Ectodermal cell (in vitro differentiated cells): ENCODE results near the gene TTF1.

Experiments used
- H3K27ac ChIP-seq: 2 replicates; pipeline ENCODE4 v1.7.0; 2013; ENCODE audit warnings: mild to moderate bottlenecking, low read depth, low read length; ENCODE audit not compliant: insufficient read depth, poor library complexity, severe bottlenecking
- H3K27me3 ChIP-seq: 2 replicates; pipeline ENCODE4 v1.7.0; 2013; ENCODE audit warnings: mild to moderate bottlenecking, low read length; ENCODE audit not compliant: insufficient read depth, control insufficient read depth, poor library complexity, severe bottlenecking
- H3K36me3 ChIP-seq: one replicate; pipeline ENCODE4 v1.7.0; 2013; ENCODE audit warnings: low read length; ENCODE audit not compliant: control insufficient read depth, insufficient read depth
- H3K4me1 ChIP-seq: one replicate; pipeline ENCODE4 v1.7.0; 2013; ENCODE audit warnings: low read length; ENCODE audit not compliant: control insufficient read depth, insufficient read depth
- H3K4me3 ChIP-seq: 2 replicates; pipeline ENCODE4 v1.7.0; 2013; ENCODE audit warnings: low read depth, low read length, control low read depth; ENCODE audit not compliant: insufficient read depth
- H3K9me3 ChIP-seq: 2 replicates; pipeline ENCODE4 v1.7.0; 2013; ENCODE audit warnings: mild to moderate bottlenecking, low read length, moderate library complexity; ENCODE audit not compliant: control insufficient read depth
- WGBS, 2 experiments: methylation state at CpG; one replicate each; pipeline ENCODE4 v1.1.7; 2013; ENCODE audit warnings: missing lambda C conversion rate in 2 of 2; 5-methylcytosine and 5-hydroxymethylcytosine counted together

The TTF1 gene

DNA sequence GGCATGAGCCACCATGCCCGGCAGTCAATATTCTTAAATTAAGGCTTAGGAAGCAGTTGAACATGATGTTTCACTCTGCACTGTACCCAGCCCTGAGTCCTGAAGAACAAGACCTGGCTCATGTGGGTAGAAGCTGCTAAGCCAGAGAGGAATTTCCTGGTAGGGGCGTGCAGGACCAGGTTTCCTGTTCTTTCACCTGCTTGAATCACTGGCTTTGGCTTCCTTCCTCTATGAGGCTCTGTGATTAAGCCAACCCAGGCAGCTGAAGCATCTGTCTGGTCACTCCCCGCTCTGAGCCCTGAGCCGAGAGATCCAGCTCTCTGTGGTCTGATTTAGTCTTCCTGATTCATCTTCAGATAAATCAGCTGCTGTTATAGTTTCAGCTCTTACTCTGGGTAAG lies 32.5 kb upstream of the TTF1 start:
- H3K9me3 ChIP-seq = no peaks in the 10 kb centered on the region
- H3K27me3 ChIP-seq = peaks cover 3% of the 10 kb centered on the region
- H3K36me3 ChIP-seq = no peaks in the 10 kb centered on the region
- 92 to 93% methylated on average over 4 of the region's 4 CpGs for WGBS, 2 experiments
- no peak overlapping the region for H3K27ac ChIP-seq
- no peak overlapping the region for H3K4me3 ChIP-seq
- H3K4me1 ChIP-seq = peaks cover 27% of the 10 kb centered on the region

DNA sequence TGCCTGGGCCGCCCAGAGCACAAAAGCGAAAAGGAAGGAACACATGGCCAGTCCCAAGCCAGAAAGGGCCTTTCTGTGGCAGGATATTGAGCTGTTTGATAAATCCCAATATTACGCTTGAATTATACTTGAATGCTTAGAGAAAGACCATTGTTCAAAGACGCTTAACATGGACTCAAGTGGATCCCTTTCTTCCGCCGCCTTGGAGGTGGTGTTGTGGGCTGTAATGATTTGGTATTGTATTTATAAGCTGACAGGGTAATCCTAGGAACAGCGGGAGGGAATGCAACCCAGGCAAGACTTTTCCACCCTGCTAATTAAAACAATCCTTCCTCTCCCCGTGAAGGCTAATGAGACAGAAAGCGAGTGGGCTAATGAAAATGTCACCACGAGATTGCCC lies 28.2 kb upstream of the TTF1 start:
- 26 to 45% methylated on average over 6 to 9 of the region's 10 CpGs for WGBS, 2 experiments
- H3K4me1 ChIP-seq = peaks cover 11% of the 10 kb centered on the region
- H3K27me3 ChIP-seq = peaks cover 3% of the 10 kb centered on the region
- H3K9me3 ChIP-seq = no peaks in the 10 kb centered on the region
- no peaks in the 10 kb centered on the region for H3K36me3 ChIP-seq
- H3K4me3 ChIP-seq = no peak overlapping the region
- peak overlapping the region; percentile 33 for H3K27ac ChIP-seq

DNA sequence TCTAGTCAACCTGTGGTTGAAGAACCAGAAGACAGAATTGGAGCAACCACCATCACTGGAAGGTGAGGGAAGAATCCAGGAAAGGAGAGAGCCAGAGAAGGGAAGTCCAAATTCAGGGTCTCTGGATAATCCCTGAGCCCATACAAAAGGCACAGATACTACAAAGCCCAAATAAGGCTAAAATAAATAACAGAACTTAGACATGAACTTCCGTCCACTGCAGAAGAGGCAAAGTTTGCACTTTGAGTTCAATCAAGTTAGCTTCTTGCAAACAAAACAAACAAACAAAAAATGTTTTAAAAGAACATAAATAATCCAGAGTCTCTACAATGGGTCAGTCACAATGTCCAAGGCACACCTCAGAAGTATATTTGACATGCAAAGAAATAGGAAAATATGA lies 24.4 kb upstream of the TTF1 start:
- WGBS, 2 experiments = 92 to 94% methylated on average over 1 of the region's 1 CpG
- peaks cover 3% of the 10 kb centered on the region for H3K27me3 ChIP-seq
- H3K9me3 ChIP-seq = no peaks in the 10 kb centered on the region

DNA sequence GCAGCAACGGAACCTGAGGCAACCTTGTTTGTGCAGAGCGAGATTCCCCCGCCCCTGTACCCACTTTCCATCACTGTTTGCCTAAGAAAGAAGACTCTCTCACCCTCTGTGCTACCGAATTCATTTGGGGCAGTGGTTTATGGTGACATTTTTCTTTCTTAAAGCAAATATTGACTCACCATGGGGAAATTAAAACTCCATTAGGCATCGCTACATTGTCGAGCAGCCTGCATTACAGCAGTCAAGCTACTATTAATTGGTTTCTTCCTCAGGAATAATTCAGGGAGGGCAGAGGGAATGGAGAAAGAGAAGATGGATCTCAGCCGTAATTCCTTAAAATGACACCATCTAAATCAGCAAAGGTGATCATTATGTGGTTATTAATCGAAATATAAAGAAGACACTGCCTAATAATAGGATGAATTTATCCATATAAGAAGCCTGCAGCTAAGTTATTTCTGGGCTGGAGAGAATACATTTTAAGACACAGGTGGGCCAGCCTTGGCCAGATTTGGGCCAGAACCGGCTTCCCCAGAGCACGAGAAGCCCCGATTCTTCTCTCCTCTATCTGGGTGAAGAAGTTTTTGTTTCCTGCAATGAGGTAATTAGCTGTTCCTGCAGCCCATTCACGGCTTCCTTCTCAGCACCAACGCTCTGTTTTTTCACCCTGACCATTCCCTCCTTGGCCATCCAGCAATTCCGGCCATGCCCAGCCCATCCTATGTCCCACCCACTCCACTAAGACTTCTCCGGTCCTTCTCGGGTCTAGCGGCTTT lies 20.2 kb upstream of the TTF1 start:
- Histone ChIP-seq H3K27me3 (no peaks in the 10 kb centered on the region), H3K36me3 (no peaks in the 10 kb centered on the region), H3K4me3 (no peak overlapping the region), H3K27ac (no peak overlapping the region), H3K9me3 (no peaks in the 10 kb centered on the region), H3K4me1 (peaks cover 28% of the 10 kb centered on the region)
- 74 to 82% methylated on average over 16 to 17 of the region's 17 CpGs for WGBS, 2 experiments

More for the DNA sequence above, 24.4 kb upstream of the TTF1 start:
- Histone ChIP-seq H3K4me3 (no peak overlapping the region), H3K4me1 (peaks cover 20% of the 10 kb centered on the region), H3K36me3 (no peaks in the 10 kb centered on the region), H3K27ac (no peak overlapping the region)

DNA sequence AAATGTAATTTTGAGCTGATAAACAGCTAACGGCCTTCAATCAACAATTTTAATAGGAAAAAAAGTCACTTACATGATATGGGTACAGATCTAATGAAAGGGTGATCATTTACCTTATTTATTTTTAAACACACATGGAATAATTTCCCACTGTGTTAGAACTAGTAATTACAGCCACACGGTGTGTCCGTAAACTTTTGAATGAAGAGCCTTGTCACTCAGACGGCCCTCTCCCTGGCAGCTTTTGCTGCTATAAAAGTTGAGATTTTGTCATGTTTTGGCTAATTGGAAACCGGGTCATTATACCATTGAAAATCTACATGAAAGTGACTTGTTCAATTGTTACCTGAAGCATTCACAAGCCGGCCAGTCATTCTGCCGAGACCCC lies 19.0 kb upstream of the TTF1 start:
- Histone ChIP-seq H3K4me1 (peaks cover 28% of the 10 kb centered on the region), H3K4me3 (no peak overlapping the region), H3K27me3 (no peaks in the 10 kb centered on the region), H3K27ac (peak overlapping the region; percentile 94), H3K36me3 (no peaks in the 10 kb centered on the region), H3K9me3 (no peaks in the 10 kb centered on the region)
- 19 to 27% methylated on average over 6 to 7 of the region's 7 CpGs for WGBS, 2 experiments

DNA sequence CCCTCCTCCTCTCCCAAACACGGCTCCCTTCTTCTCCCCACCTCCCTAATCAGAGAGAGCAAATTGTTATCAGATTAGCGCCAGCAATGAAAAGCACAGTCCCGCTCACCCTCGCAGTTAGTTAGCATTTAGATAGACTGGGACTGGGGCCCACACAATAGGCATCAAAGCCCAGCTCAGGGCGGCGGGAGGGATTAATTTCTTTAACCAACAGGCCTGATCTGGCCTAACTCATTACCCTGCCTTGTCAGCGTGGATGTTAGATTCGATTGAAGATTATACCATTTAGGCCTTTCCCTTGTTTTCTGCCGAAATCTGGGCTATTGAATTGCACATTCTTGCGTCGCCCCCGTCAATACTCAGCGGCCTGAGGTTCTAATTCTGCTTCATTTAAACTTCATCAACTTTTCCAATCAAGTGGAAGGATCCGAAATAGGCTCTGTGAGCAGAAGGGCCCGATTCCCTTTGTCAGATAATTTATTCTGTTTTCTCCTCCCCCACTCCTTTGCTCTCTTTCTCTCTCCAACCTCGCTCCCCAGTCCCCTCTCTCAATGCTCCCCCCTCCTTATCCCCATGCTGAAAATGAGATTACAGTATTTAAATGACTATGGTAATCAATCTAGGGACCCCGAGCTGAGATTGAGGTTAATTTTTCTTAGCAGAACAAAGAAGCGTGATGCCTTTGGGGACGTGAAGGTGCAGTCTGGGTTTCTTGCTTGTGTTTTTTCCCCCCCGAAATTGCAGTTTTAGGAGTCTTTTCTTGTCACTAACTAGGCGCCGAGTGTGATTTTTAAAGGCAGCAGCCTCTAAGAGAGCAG lies 18.4 kb upstream of the TTF1 start:
- H3K36me3 ChIP-seq = no peaks in the 10 kb centered on the region
- H3K4me1 ChIP-seq = peaks cover 28% of the 10 kb centered on the region
- peak overlapping the region; percentile 94 for H3K27ac ChIP-seq
- WGBS, 2 experiments = 13% methylated on average over 22 of the region's 22 CpGs
- H3K27me3 ChIP-seq = no peaks in the 10 kb centered on the region
- H3K9me3 ChIP-seq = no peaks in the 10 kb centered on the region
- no peak overlapping the region for H3K4me3 ChIP-seq

DNA sequence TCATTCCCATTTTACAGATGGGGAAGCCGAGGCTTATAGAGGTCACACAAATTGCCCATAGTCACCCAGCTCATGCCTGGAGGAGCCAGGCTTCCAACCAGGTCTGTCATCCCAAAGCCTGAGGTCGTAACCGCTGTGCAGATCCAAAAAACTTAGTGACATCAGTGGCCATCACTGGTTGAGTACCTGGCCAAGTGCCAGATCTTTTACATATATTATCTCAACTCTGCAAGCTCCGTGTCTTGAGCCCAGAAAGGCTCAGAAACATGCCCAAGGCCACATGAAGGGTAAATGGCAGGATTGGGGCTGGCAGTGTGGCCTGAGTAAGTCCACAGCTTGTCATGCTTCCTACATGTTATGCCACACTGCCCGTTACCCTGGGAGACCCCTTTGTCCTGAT lies 16.9 kb upstream of the TTF1 start:
- Histone ChIP-seq H3K9me3 (no peaks in the 10 kb centered on the region), H3K27me3 (no peaks in the 10 kb centered on the region), H3K4me3 (no peak overlapping the region), H3K27ac (no peak overlapping the region), H3K4me1 (peaks cover 38% of the 10 kb centered on the region), H3K36me3 (no peaks in the 10 kb centered on the region)
- 94% methylated on average over 5 of the region's 5 CpGs for WGBS, 2 experiments

DNA sequence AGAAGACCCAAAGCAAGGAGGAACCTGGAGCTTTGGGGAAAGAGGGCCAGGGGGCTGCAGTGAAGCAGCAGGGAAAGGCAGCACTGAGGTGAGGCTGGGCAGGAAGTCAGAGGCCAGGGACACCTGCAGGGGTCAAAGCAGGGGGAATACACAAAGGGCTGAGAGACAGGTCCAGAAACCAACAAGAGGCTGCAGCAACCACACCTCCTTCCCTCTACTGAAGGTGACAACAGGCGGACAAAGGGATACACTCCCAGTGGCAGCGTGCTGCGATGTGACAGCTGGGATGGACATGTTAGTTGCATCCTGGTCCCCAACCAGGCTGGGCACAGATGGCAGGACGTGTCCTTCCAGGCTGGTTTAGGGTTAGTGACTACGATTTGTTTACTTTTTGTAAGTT lies 15.9 kb upstream of the TTF1 start:
- no peaks in the 10 kb centered on the region for H3K36me3 ChIP-seq
- no peaks in the 10 kb centered on the region for H3K27me3 ChIP-seq
- H3K4me1 ChIP-seq = peaks cover 47% of the 10 kb centered on the region
- H3K4me3 ChIP-seq = no peak overlapping the region
- H3K9me3 ChIP-seq = no peaks in the 10 kb centered on the region
- WGBS, 2 experiments = 69 to 70% methylated on average over 5 of the region's 5 CpGs
- H3K27ac ChIP-seq = no peak overlapping the region

DNA sequence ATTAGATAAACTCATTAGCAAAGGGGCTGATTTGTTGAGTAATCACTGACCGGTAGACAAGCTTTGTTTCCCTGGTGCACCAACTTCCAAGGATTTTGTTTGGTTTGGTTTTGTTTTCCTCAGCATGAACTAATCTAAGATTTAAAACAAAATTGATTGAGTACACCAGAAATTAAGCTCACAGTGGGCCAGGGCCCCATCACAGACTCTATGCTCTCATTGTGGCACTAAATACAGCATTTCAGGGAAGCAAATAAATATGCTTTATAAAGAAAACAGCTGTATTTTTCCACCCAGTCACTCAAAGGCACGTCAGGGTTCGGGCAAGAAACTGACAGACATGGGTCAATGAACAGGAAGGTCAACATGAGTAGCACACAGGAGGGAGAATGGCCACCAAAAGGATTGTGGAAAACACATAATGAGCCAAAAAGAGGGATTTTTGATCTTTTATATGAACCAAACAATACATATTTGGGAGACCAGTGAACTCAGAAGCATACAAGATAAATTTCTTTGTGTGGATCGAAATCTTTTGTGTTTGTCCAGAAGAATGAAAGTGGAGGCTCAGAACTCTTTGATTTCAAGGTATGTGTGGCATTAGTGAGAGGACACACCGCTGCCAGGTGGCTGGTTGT lies 12.2 kb upstream of the TTF1 start:
- peaks cover 9% of the 10 kb centered on the region for H3K27me3 ChIP-seq
- no peaks in the 10 kb centered on the region for H3K9me3 ChIP-seq
- no peak overlapping the region for H3K4me3 ChIP-seq
- peaks cover 23% of the 10 kb centered on the region for H3K4me1 ChIP-seq
- H3K36me3 ChIP-seq = no peaks in the 10 kb centered on the region
- 69 to 70% methylated on average over 5 of the region's 5 CpGs for WGBS, 2 experiments
- H3K27ac ChIP-seq = peak overlapping the region; percentile 38

DNA sequence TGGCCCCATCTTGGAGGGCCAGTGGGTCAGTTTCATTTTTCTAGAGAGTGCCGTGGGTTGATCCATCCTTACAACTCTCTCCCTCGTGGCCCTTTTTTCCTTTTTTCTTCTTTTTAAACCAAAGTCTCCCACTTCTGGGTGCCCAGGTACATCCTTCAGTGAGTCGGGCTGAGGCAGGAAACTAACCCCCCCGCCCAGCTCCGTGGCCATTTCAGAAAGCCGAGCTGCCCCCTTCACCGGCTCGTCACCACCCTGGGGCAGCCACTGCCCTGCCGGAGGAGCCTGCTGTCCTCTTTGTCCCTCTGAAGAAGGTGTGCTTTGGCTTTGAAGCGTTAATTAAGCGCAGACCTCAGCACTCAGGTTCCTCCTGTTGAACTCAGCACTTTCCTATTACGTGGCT lies 8.5 kb upstream of the TTF1 start:
- Histone ChIP-seq H3K4me1 (peaks cover 30% of the 10 kb centered on the region), H3K9me3 (no peaks in the 10 kb centered on the region), H3K4me3 (no peak overlapping the region), H3K27ac (no peak overlapping the region), H3K36me3 (no peaks in the 10 kb centered on the region), H3K27me3 (peaks cover 26% of the 10 kb centered on the region)
- 46 to 49% methylated on average over 12 of the region's 12 CpGs for WGBS, 2 experiments
